ENCODE data around the gene SNX25. TPM values are rescaled to one million over a fixed set of nuclear protein-coding genes. Genes with fewer than 3 reads are reported as not detected.

SNX25 gene
- total RNA-seq, 2 donors from 2014 or later, result 21.4 to 26.0 TPM

DNA sequence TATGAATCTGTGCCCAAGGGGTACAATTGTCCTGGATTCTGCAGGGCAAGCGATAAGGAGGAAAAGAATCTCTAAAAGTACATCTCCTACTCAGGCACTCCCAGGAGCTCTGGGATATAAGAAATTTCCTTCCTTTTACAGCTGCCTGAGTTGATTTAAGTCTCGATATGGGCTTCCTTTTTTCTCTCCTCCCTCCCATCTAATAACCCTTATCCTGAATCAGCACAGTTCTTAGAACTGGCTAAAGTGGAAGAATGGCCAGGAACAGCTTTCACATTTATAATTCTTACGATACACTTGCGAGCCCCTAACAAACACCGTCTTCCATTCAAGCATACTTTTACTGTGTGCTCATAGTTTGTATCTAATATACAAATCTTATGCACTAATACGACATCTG, 165.2 kb downstream of the SNX25 start:
- H3K4me3 ChIP-seq (ENCODE audit: low read length), result no peak overlapping the region
- no peak overlapping the region for H3K27ac ChIP-seq (ENCODE audit: low read depth, low read length)
- no peak for DNase-seq
- peaks cover 48% of the 10 kb centered on the region for H3K36me3 Mint-ChIP-seq (ENCODE audit: low read depth)
- H3K27ac Mint-ChIP-seq, result no peak overlapping the region
- 96 to 98% methylated on average over 5 to 6 of the region's 6 CpGs for WGBS, 2 experiments (ENCODE audit: insufficient coverage in 1 of 2, insufficient read length in 1 of 2)
- H3K9me3 Mint-ChIP-seq, result peaks cover 2% of the 10 kb centered on the region
- no peak overlapping the region for H3K4me3 Mint-ChIP-seq
- peaks cover 7% of the 10 kb centered on the region for H3K4me1 ChIP-seq (ENCODE audit: control insufficient read depth, insufficient read depth, low read length)
- peaks cover 1% of the 10 kb centered on the region for H3K9me3 ChIP-seq (ENCODE audit: control insufficient read depth, low read length)
- peaks cover 39% of the 10 kb centered on the region for H3K36me3 ChIP-seq (ENCODE audit: control insufficient read depth, insufficient read depth, low read length)
- H3K27me3 Mint-ChIP-seq (ENCODE audit: insufficient read depth), result peaks cover 50% of the 10 kb centered on the region
- peaks cover 21% of the 10 kb centered on the region for H3K4me1 Mint-ChIP-seq
- H3K27me3 ChIP-seq (ENCODE audit: control insufficient read depth, insufficient read depth, low read length, poor library complexity, severe bottlenecking), result peaks cover 23% of the 10 kb centered on the region
- TF ChIP-seq, protein P1, sequence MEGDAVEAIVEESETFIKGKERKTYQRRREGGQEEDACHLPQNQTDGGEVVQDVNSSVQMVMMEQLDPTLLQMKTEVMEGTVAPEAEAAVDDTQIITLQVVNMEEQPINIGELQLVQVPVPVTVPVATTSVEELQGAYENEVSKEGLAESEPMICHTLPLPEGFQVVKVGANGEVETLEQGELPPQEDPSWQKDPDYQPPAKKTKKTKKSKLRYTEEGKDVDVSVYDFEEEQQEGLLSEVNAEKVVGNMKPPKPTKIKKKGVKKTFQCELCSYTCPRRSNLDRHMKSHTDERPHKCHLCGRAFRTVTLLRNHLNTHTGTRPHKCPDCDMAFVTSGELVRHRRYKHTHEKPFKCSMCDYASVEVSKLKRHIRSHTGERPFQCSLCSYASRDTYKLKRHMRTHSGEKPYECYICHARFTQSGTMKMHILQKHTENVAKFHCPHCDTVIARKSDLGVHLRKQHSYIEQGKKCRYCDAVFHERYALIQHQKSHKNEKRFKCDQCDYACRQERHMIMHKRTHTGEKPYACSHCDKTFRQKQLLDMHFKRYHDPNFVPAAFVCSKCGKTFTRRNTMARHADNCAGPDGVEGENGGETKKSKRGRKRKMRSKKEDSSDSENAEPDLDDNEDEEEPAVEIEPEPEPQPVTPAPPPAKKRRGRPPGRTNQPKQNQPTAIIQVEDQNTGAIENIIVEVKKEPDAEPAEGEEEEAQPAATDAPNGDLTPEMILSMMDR (conservative IDR thresholded peaks at IDR 0.05), result no peak
- no peak overlapping the region for H3K9ac ChIP-seq (ENCODE audit: extremely low read depth, low read length, poor library complexity, severe bottlenecking)

DNA sequence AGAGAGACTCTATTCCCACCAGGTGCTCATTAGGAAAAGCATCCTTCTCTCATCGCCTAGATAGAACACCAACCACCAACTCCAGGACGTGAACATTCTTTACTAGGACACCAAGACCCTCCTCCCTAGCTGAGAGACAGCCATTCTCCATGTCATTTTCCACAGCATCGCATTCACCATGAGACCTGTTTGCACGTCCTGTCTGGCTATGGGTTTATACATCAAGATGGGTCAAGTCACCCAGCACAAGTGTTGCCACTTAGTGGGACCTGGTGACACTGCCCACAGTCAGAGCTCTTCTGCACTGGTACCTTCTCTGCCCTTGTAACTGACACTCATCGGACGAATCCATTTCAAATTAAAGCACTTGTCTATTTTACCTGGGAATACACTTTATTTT, 168.9 kb downstream of the SNX25 start:
- peaks cover 28% of the 10 kb centered on the region for H3K27me3 Mint-ChIP-seq (ENCODE audit: insufficient read depth)
- no peak overlapping the region for H3K4me3 Mint-ChIP-seq
- no peak for DNase-seq
- peaks cover 19% of the 10 kb centered on the region for H3K9me3 Mint-ChIP-seq
- H3K9ac ChIP-seq (ENCODE audit: extremely low read depth, low read length, poor library complexity, severe bottlenecking), result no peak overlapping the region
- H3K36me3 Mint-ChIP-seq (ENCODE audit: low read depth), result peaks cover 40% of the 10 kb centered on the region
- WGBS, 2 experiments (ENCODE audit: insufficient coverage in 1 of 2, insufficient read length in 1 of 2), result 82 to 83% methylated on average over 5 to 6 of the region's 6 CpGs
- no peak overlapping the region for H3K27ac ChIP-seq (ENCODE audit: low read depth, low read length)
- H3K27ac Mint-ChIP-seq, result no peak overlapping the region
- peaks cover 8% of the 10 kb centered on the region for H3K4me1 Mint-ChIP-seq
- peaks cover 27% of the 10 kb centered on the region for H3K36me3 ChIP-seq (ENCODE audit: control insufficient read depth, insufficient read depth, low read length)
- H3K4me3 ChIP-seq (ENCODE audit: low read length), result no peak overlapping the region
- TF ChIP-seq, protein P1 (conservative IDR thresholded peaks at IDR 0.05), result no peak
- H3K27me3 ChIP-seq (ENCODE audit: control insufficient read depth, insufficient read depth, low read length, poor library complexity, severe bottlenecking), result peaks cover 9% of the 10 kb centered on the region
- no peaks in the 10 kb centered on the region for H3K4me1 ChIP-seq (ENCODE audit: control insufficient read depth, insufficient read depth, low read length)
- H3K9me3 ChIP-seq (ENCODE audit: control insufficient read depth, low read length), result peaks cover 28% of the 10 kb centered on the region

DNA sequence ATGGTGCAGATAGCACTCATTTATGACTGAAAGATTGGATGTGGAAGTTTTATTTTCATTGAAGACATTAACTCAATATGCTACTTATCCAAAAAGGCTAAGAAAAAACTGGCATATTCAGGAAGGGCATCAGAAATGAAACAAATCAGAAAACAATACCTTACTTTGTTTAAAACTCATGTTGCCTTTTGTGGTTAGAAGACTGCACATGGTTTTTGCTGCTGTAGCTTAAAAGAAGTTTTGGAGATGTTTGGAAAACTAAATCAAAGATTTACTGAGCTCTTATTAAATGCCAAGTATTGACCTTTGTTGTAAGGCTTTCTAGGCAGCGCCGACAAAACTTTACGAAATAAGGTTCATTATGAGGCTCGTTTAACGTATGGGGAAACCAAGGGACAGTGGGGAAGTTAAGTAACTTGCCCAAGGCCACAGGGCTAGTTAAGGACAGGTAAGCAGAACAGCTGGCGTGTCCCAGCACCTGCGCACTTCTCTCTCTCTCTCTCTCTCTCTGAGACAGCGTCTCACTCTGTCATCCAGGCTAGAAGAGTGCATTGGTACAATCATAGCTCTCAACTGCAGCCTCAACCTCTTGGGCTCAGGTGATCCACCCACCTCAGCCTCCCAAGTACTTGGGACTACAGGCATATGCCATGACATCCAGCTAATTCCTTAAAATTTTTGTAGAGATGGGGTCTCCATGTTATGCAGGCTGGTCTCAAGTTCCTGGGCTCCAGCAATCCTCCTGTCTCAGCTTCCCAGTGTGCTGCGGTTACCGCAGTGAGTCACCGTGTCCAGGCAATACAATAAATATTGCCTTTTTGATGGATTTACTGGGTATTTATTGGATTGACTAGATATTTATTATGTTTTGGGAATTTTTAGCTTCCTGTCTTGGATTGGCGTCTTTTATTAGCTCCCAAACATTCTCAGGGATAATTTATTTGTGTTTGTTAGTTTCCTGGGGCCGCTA, 170.2 kb downstream of the SNX25 start:
- WGBS, 2 experiments (ENCODE audit: insufficient coverage in 1 of 2, insufficient read length in 1 of 2), result 96% methylated on average over 9 to 13 of the region's 13 CpGs
- Histone ChIP-seq H3K27me3 (ENCODE audit: control insufficient read depth, insufficient read depth, low read length, poor library complexity, severe bottlenecking) (peaks cover 8% of the 10 kb centered on the region), H3K9me3 (ENCODE audit: control insufficient read depth, low read length) (peaks cover 28% of the 10 kb centered on the region), H3K36me3 (ENCODE audit: control insufficient read depth, insufficient read depth, low read length) (peaks cover 27% of the 10 kb centered on the region), H3K9ac (ENCODE audit: extremely low read depth, low read length, poor library complexity, severe bottlenecking) (no peak overlapping the region), H3K4me1 (ENCODE audit: control insufficient read depth, insufficient read depth, low read length) (no peaks in the 10 kb centered on the region), H3K27ac (ENCODE audit: low read depth, low read length) (no peak overlapping the region), H3K4me3 (ENCODE audit: low read length) (no peak overlapping the region)
- peaks cover 24% of the 10 kb centered on the region for H3K27me3 Mint-ChIP-seq (ENCODE audit: insufficient read depth)
- no peak for DNase-seq
- TF ChIP-seq, protein P1 (conservative IDR thresholded peaks at IDR 0.05), result no peak
- H3K36me3 Mint-ChIP-seq (ENCODE audit: low read depth), result peaks cover 47% of the 10 kb centered on the region
- no peak overlapping the region for H3K27ac Mint-ChIP-seq
- no peaks in the 10 kb centered on the region for H3K4me1 Mint-ChIP-seq
- H3K4me3 Mint-ChIP-seq, result no peak overlapping the region
- peaks cover 19% of the 10 kb centered on the region for H3K9me3 Mint-ChIP-seq
